CD4-positive, CD25-positive, alpha-beta regulatory T cell (primary cell): Measurements from ENCODE around the gene INKA2. TPM values are rescaled to one million over a fixed set of nuclear protein-coding genes. Genes with fewer than 3 reads are reported as not detected.

ENCODE experiments used
- ATAC-seq, 2 donors: fragments of 150-1000 bp; cut with Tn5 transposase; one replicate each; pipeline ENCODE4 v1.10.0; 2021; ENCODE audit warnings: low read depth in 2 of 2, moderate number of reproducible peaks in 2 of 2, moderate library complexity in 1 of 2
- DNase-seq, 3 donors: peaks; one replicate each; pipeline versions ENCODE4 v3.0.0 to v3.0.0-alpha.2; 2012 to 2022; ENCODE audit warnings: mixed read lengths in 1 of 3
- H3K27ac ChIP-seq: one replicate; pipeline ENCODE4 v1.7.0; 2013; ENCODE audit warnings: mild to moderate bottlenecking, low read length; ENCODE audit not compliant: insufficient read depth, poor library complexity, severe bottlenecking
- H3K27me3 ChIP-seq: one replicate; pipeline ENCODE4 v1.7.0; 2013; ENCODE audit warnings: low read length; ENCODE audit not compliant: control insufficient read depth, insufficient read depth
- H3K36me3 ChIP-seq: one replicate; pipeline ENCODE4 v1.7.0; 2013; ENCODE audit warnings: mild to moderate bottlenecking, low read length, moderate library complexity; ENCODE audit not compliant: control insufficient read depth, insufficient read depth
- H3K4me1 ChIP-seq: 2 replicates; pipeline ENCODE4 v1.7.0; 2013; ENCODE audit warnings: mild to moderate bottlenecking, low read length; ENCODE audit not compliant: insufficient read depth, control insufficient read depth, poor library complexity, severe bottlenecking
- H3K4me3 ChIP-seq: one replicate; pipeline ENCODE4 v1.7.0; 2013; ENCODE audit warnings: low read depth, mild to moderate bottlenecking, low read length, moderate library complexity
- H3K9me3 ChIP-seq, 2 experiments: 1 replicate in 1 of 2; 2 replicates in 1 of 2; pipeline ENCODE4 v1.7.0; 2013; ENCODE audit warnings: low read length in 2 of 2, mild to moderate bottlenecking in 1 of 2, moderate library complexity in 1 of 2; ENCODE audit not compliant: control insufficient read depth in 2 of 2
- H3K27ac Mint-ChIP-seq, 3 donors: one replicate each; pipeline ENCODE4 v1.8.0; 2020 to 2022; ENCODE audit warnings: mild to moderate bottlenecking in 3 of 3, mixed read lengths in 3 of 3, moderate library complexity in 2 of 3
- H3K27me3 Mint-ChIP-seq: one replicate; pipeline ENCODE4 v1.8.0; 2022; ENCODE audit warnings: mild to moderate bottlenecking, mixed read lengths
- H3K36me3 Mint-ChIP-seq: one replicate; pipeline ENCODE4 v1.8.0; 2020; ENCODE audit warnings: mixed read lengths
- H3K4me1 Mint-ChIP-seq, 4 donors: one replicate each; pipeline ENCODE4 v1.8.0; 2020 to 2022; ENCODE audit warnings: mixed read lengths in 4 of 4, mild to moderate bottlenecking in 1 of 4
- H3K4me3 Mint-ChIP-seq, 4 donors: one replicate each; pipeline ENCODE4 v1.8.0; 2020 to 2022; ENCODE audit warnings: mild to moderate bottlenecking in 4 of 4, mixed read lengths in 4 of 4, moderate library complexity in 3 of 4
- H3K9me3 Mint-ChIP-seq, 7 donors: one replicate each; pipeline ENCODE4 v1.8.0; 2020 to 2022; ENCODE audit warnings: mixed read lengths in 7 of 7, mild to moderate bottlenecking in 3 of 7, moderate library complexity in 2 of 7
- polyA plus RNA-seq, 4 donors: library from polyadenylated mRNA; unstranded; fragments of 300-500 nt; fragmentation: Illumina TruSeq; gene quantifications; one replicate each; pipeline ENCODE4 v1.2.3, GENCODE V29; 2021
- total RNA-seq: library from RNA; stranded (reverse); gene quantifications from one replicate; pipeline ENCODE4 v1.2.3, GENCODE V29; 2022

INKA2 gene
- total and polyA plus RNA-seq, 5 donors from 2014 or later: 0.31 TPM; not detected in 4

DNA sequence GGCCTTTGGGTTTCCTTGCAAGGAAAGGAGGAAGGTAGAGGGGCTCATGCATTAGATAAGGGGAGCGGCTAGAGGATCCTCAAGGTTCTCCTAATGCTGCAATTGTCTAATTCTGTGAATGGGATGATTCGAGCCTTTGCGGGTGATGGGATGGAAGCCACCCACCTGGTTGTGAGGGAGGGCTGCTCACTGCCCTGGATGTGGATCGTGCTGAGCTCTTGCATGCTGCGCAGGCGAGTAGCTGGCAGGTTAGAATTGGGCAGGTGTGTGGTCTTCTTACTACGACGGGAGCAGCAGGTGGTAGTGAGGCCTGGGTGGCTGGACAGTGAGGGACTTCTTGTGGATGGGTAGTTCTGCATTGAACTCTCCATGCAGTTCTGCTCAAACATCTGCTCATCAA is 37.7 kb upstream of the INKA2 start:
- no peak overlapping the region for H3K4me3 ChIP-seq
- ATAC-seq: no peak
- no peaks in the 10 kb centered on the region for H3K4me1 ChIP-seq
- no peak overlapping the region for H3K4me3 Mint-ChIP-seq
- H3K9me3 ChIP-seq: no peaks in the 10 kb centered on the region
- H3K9me3 Mint-ChIP-seq: no peaks in the 10 kb centered on the region
- no peaks in the 10 kb centered on the region for H3K27me3 ChIP-seq
- DNase-seq: no peak
- no peak overlapping the region for H3K27ac Mint-ChIP-seq
- H3K4me1 Mint-ChIP-seq: no peaks in the 10 kb centered on the region
- peaks cover 6% of the 10 kb centered on the region for H3K27me3 Mint-ChIP-seq
- no peaks in the 10 kb centered on the region for H3K36me3 Mint-ChIP-seq
- no peaks in the 10 kb centered on the region for H3K36me3 ChIP-seq
- no peak overlapping the region for H3K27ac ChIP-seq

DNA sequence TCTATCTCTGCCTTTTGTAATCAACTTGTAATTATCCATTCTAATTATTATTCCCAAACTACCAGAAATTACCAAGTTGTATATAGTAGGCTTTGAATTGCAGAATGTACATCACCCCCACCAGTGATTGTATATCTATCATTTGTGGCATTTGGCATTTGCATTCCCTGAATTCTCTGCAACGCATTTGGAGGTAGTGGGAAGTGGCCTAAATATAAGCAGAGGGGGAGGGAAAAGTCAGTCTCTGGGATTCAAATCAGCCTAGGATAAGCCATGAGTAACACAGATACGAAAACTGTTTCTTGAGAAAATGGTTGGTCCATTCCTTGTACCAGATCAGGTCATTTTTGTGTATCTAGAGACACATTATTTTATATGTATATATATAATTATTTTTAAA is 37.2 kb upstream of the INKA2 start:
- no peak overlapping the region for H3K27ac ChIP-seq
- Mint-ChIP-seq H3K27me3 (peaks cover 6% of the 10 kb centered on the region), H3K9me3 (no peaks in the 10 kb centered on the region), H3K36me3 (no peaks in the 10 kb centered on the region), H3K4me1 (no peaks in the 10 kb centered on the region), H3K27ac (no peak overlapping the region), H3K4me3 (no peak overlapping the region)
- DNase-seq: no peak
- H3K36me3 ChIP-seq: no peaks in the 10 kb centered on the region
- no peaks in the 10 kb centered on the region for H3K9me3 ChIP-seq
- H3K27me3 ChIP-seq: no peaks in the 10 kb centered on the region
- ATAC-seq: no peak
- no peak overlapping the region for H3K4me3 ChIP-seq
- H3K4me1 ChIP-seq: no peaks in the 10 kb centered on the region

DNA sequence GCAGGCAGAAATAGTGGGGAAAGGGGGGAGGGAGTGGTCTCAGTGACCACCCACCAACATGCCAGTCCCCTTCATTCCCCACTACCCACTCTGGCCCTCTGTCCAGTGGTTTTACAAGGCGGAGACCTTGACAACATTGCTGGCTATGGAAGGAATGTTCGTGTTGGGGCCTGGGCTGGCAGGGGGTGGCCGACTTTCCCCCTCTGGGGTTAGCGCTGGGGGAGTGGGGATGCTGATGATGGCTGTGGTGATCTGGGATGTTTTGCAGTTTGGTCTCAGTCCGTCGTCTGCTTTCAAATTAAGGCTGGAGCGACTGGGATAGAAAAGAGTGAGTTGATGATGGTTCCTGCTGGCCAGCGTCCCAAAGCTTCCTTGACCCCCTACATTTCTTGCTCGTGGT is 36.8 kb upstream of the INKA2 start:
- H3K27ac Mint-ChIP-seq: no peak overlapping the region

DNA sequence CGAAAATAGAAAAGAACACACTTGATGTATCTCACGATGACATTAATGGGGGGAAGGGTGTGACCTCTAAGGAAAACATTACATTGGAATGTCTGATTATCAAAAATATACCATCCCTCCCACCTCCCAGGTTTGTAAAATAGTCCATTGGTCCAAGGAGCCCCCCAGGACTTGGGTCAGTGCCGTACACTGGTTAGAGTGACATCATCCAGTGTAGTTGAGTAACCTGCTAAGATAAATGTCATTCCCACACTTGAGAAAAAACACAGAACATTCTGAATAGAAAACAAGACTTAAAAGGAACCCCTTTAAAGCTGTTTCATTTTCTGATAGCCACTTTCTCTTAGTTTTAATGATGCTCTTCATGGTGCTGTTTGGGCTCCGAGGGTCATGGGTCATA is 31.7 kb upstream of the INKA2 start:
- no peak for DNase-seq
- H3K9me3 Mint-ChIP-seq: no peaks in the 10 kb centered on the region
- Histone ChIP-seq H3K4me3 (no peak overlapping the region), H3K4me1 (no peaks in the 10 kb centered on the region), H3K9me3 (no peaks in the 10 kb centered on the region), H3K27me3 (no peaks in the 10 kb centered on the region), H3K27ac (no peak overlapping the region), H3K36me3 (peaks cover 31% of the 10 kb centered on the region)
- H3K27me3 Mint-ChIP-seq: no peaks in the 10 kb centered on the region
- peak overlapping the region in 1 of 3 donors; percentile 12 for H3K27ac Mint-ChIP-seq
- H3K4me3 Mint-ChIP-seq: no peak overlapping the region
- no peak for ATAC-seq
- H3K36me3 Mint-ChIP-seq: peaks cover 7% of the 10 kb centered on the region
- peaks cover 0 to 5% (median 3%) of the 10 kb centered on the region in 4 donors for H3K4me1 Mint-ChIP-seq

More for the DNA sequence above, 36.8 kb upstream of the INKA2 start:
- DNase-seq (no peak), ATAC-seq (no peak)
- no peaks in the 10 kb centered on the region for H3K4me1 Mint-ChIP-seq
- Histone ChIP-seq H3K4me3 (no peak overlapping the region), H3K4me1 (no peaks in the 10 kb centered on the region), H3K36me3 (no peaks in the 10 kb centered on the region), H3K27me3 (no peaks in the 10 kb centered on the region), H3K27ac (no peak overlapping the region), H3K9me3 (no peaks in the 10 kb centered on the region)
- no peaks in the 10 kb centered on the region for H3K9me3 Mint-ChIP-seq
- H3K36me3 Mint-ChIP-seq: no peaks in the 10 kb centered on the region
- H3K4me3 Mint-ChIP-seq: no peak overlapping the region
- H3K27me3 Mint-ChIP-seq: peaks cover 6% of the 10 kb centered on the region

DNA sequence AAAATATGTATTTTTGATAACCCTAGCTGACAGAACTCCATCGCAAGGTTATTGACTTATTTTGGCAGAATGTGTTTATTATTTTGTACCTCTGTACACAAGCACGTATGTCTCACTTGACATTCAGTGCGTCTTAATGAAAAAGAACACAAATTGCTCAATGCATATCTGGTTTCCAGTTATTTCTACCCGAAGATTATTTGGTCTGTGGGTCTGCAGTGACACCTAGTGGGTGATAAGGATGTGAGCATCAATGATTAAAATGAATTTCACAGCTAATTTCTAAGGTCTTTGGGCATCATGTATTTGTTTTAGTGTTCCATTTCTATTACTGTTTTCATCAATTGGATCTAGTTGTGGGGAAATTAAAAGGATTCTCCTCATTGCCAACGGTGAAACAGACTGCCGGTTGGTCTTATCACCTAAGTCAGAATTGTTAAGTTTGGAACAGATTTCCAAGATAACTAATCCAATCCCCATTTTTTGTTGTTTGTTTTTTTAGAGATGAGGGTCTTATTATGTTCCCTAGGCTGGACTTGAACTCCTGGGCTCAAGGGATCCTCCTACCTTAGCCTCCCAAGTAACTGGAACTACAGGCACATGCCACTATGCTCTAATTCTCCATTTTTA is 30.4 kb upstream of the INKA2 start:
- H3K9me3 ChIP-seq: no peaks in the 10 kb centered on the region

DNA sequence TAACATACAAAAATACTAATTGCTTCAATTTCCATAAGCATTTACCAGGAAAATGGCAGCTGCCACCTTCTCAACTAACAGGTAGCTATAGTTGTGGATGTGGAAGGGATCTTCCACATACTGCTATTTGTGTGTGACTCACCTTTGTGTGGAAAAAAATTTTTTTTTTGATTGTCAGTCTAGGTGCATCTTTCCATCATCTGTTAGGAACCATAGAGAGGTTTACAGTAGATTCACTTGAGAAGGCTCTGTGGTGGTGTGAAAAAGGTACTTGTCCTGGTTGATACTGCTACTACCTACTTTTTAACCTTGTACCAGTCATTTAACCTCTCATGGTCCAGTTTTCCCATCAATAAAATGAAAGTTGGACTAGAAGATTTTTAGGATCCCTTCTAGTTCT is 29.4 kb upstream of the INKA2 start:
- peaks cover 4 to 6% (median 5%) of the 10 kb centered on the region in 4 donors for H3K4me1 Mint-ChIP-seq
- H3K27ac Mint-ChIP-seq: no peak overlapping the region
- ATAC-seq: no peak
- Histone ChIP-seq H3K9me3 (no peaks in the 10 kb centered on the region), H3K4me1 (no peaks in the 10 kb centered on the region), H3K36me3 (peaks cover 53% of the 10 kb centered on the region), H3K27me3 (no peaks in the 10 kb centered on the region), H3K27ac (no peak overlapping the region), H3K4me3 (no peak overlapping the region)
- peaks cover 24% of the 10 kb centered on the region for H3K36me3 Mint-ChIP-seq
- H3K4me3 Mint-ChIP-seq: no peak overlapping the region
- DNase-seq: no peak
- H3K9me3 Mint-ChIP-seq: no peaks in the 10 kb centered on the region
- H3K27me3 Mint-ChIP-seq: no peaks in the 10 kb centered on the region

More for the DNA sequence above, 30.4 kb upstream of the INKA2 start:
- no peaks in the 10 kb centered on the region for H3K9me3 Mint-ChIP-seq
- peaks cover 44% of the 10 kb centered on the region for H3K36me3 ChIP-seq
- H3K4me1 Mint-ChIP-seq: peaks cover 4 to 5% (median 4%) of the 10 kb centered on the region in 4 donors
- no peaks in the 10 kb centered on the region for H3K27me3 ChIP-seq
- H3K4me1 ChIP-seq: no peaks in the 10 kb centered on the region
- H3K27ac ChIP-seq: no peak overlapping the region
- DNase-seq (peak; percentile 47 to 78 (median 65)), ATAC-seq (peak; percentile 58 to 80)
- no peak overlapping the region for H3K27ac Mint-ChIP-seq
- no peaks in the 10 kb centered on the region for H3K27me3 Mint-ChIP-seq
- H3K36me3 Mint-ChIP-seq: peaks cover 17% of the 10 kb centered on the region
- H3K4me3 ChIP-seq: no peak overlapping the region
- no peak overlapping the region for H3K4me3 Mint-ChIP-seq

DNA sequence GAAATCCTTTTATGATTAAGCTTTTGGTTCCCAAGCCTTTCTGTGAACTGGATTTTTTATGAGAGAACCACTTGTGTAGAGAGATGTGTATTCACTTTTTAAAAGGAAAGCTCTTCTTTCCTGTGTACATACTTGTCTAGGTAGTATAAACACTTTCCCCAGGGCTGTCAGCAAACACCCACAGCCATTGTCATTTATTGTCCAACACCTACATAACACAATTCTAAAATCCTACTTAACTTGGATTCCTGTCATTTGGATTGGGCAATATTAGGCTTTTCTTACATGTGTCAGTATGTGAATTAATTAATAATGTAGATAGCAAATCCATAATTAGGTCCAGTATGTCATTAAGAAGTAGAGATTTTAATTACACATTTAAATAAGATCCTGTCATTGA is 28.8 kb upstream of the INKA2 start:
- Mint-ChIP-seq H3K9me3 (no peaks in the 10 kb centered on the region), H3K4me1 (peaks cover 5 to 6% (median 5%) of the 10 kb centered on the region in 4 donors), H3K27ac (peak overlapping the region in 1 of 3 donors; percentile 55), H3K27me3 (no peaks in the 10 kb centered on the region), H3K36me3 (peaks cover 26% of the 10 kb centered on the region), H3K4me3 (no peak overlapping the region)
- Histone ChIP-seq H3K36me3 (peaks cover 57% of the 10 kb centered on the region), H3K9me3 (no peaks in the 10 kb centered on the region), H3K27ac (no peak overlapping the region), H3K4me3 (no peak overlapping the region), H3K27me3 (no peaks in the 10 kb centered on the region), H3K4me1 (no peaks in the 10 kb centered on the region)
- DNase-seq (no peak), ATAC-seq (no peak)

DNA sequence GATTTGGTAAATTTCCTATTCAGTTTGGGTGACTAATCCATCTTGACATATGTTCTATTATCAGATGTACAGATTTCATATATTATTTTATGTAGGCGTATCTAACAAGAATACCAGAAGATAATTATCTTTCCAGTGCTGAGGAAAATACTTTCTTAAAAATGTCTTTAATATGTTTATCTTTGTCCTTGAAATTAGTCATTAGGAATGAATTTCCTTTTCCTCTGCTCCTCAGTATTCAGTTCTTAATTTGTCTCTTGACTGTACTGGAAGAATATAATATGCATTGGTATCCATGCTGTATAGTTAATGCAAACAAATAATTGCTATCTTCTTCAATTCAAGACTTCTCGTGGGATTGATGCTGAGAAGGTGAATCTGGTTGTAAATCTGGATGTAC is 23.1 kb upstream of the INKA2 start:
- Mint-ChIP-seq H3K9me3 (no peaks in the 10 kb centered on the region), H3K36me3 (peaks cover 63% of the 10 kb centered on the region), H3K27me3 (no peaks in the 10 kb centered on the region), H3K4me3 (peak overlapping the region in 1 of 4 donors; percentile 38), H3K27ac (no peak overlapping the region), H3K4me1 (peaks cover 15 to 30% (median 25%) of the 10 kb centered on the region in 4 donors)
- Histone ChIP-seq H3K27ac (no peak overlapping the region), H3K4me3 (no peak overlapping the region), H3K36me3 (peaks cover 84% of the 10 kb centered on the region), H3K9me3 (no peaks in the 10 kb centered on the region), H3K27me3 (no peaks in the 10 kb centered on the region), H3K4me1 (peaks cover 7% of the 10 kb centered on the region)
- DNase-seq (no peak), ATAC-seq (no peak)
